ENCODE measurements around the gene LRIG1. TPM values are rescaled to one million over a fixed set of nuclear protein-coding genes. Genes with fewer than 3 reads are reported as not detected.

LRIG1 gene
- total and polyA plus RNA-seq, 2 donors = 23.4 to 29.2 TPM

DNA sequence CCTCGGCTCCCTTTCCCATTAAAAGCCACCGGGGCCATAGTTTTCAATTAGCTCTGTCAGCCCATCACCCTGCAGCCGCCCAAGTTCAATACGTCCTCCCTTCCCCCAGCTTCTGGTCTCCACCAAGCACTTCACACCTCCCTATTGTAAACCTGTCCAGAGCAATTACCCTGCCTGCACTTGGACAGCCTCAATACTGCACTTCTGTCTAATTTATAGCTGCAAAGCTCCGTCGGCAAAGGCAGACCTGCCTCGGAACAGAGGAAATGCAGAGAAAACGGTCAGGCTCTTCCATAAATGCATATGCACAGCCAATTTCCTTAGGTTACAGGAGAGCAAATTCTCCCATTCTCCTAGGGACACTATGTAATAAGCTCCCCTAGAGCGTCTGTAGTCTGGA, 21.9 kb downstream of the LRIG1 start:
- DNase-seq (ENCODE audit: extremely low spot score) = no peak
- Histone ChIP-seq H3K4me3 (ENCODE audit: low read depth, low read length) (no peak overlapping the region), H3K36me3 (ENCODE audit: insufficient read depth) (no peaks in the 10 kb centered on the region), H3K4me1 (ENCODE audit: insufficient read depth) (no peaks in the 10 kb centered on the region), H3K27ac (ENCODE audit: low read depth) (no peak overlapping the region)
- WGBS = 85% methylated on average over 9 of the region's 9 CpGs

DNA sequence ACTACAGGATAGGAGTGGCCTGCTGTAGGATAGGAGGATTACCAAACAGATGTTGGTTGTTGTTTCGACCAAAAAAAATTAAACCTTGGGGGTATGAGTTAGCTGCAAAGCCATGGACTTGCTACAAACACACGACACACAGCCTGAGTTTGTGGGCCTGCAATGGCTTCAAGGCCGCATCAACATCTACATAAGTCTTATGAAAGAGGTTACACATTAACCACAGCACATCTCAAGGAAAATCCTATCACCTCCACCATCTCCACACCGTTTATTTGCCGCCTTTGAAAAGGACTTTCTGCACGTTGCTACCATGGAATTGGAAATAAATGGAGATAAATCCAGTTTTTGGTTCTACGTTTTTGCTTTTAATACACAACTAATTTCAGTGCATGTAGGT, 23.0 kb downstream of the LRIG1 start:
- 86% methylated on average over 7 of the region's 7 CpGs for WGBS
- no peaks in the 10 kb centered on the region for H3K36me3 ChIP-seq (ENCODE audit: insufficient read depth)
- no peak for DNase-seq (ENCODE audit: extremely low spot score)
- no peak overlapping the region for H3K27ac ChIP-seq (ENCODE audit: low read depth)
- H3K4me1 ChIP-seq (ENCODE audit: insufficient read depth) = no peaks in the 10 kb centered on the region
- H3K4me3 ChIP-seq (ENCODE audit: low read depth, low read length) = no peak overlapping the region

DNA sequence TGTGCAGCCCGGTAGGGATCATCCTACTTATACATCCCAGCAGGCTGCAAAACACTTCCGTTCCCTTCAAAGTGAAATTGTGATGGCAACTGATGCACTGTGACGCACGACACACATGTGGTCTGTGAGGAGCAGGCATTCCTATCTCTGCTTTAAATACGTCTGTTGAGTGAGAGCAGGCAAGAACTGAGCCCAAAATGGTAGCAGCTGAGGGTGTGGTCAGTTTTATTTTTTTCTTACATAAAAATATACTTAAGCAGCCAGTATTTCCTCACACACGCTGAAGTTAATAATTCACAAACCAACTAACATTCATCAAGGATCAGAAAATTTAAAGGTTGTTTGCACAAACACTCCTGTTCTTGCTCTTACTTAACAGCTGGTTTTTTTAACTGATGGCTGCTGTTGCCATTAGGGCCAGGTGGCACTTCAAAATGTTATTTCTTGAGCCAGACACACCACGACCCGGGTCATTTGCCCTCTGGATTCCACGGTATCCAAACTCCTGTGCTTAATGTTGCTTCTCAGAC, 23.9 kb downstream of the LRIG1 start:
- H3K4me1 ChIP-seq (ENCODE audit: insufficient read depth) = no peaks in the 10 kb centered on the region
- no peaks in the 10 kb centered on the region for H3K36me3 ChIP-seq (ENCODE audit: insufficient read depth)
- no peak overlapping the region for H3K27ac ChIP-seq (ENCODE audit: low read depth)
- H3K4me3 ChIP-seq (ENCODE audit: low read depth, low read length) = no peak overlapping the region
- WGBS = 83% methylated on average over 9 of the region's 9 CpGs
- DNase-seq (ENCODE audit: extremely low spot score) = no peak

DNA sequence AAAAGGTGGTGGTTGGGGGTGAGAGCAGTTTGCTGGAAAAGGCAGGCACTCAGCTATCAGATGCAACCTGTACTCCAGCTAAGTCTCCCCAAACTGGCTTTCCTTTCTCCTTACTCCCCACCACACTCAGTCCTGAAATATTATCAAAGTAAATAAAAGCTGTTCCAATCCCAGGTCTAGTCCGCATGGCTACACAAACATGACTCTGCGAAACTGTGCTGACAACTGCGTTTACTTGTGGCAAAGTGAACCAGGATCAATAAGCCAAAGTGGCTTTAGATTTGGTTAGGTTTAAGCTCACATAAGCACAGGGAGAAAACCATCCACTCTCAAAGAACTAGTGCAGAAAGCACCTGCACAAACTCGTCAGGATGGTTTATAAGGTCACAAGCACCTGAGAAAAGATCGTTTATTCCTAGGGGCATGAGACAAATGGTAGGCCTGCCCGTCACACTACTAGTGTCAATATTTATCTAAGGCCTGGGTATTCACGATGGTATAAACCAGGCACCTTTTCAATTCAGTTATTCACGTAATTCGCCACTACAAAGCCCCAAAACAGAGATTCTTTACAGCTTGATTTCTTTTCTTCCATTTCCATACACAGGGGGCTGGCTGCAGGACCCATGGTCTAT, 25.3 kb downstream of the LRIG1 start:
- no peak overlapping the region for H3K27ac ChIP-seq (ENCODE audit: low read depth)

DNA sequence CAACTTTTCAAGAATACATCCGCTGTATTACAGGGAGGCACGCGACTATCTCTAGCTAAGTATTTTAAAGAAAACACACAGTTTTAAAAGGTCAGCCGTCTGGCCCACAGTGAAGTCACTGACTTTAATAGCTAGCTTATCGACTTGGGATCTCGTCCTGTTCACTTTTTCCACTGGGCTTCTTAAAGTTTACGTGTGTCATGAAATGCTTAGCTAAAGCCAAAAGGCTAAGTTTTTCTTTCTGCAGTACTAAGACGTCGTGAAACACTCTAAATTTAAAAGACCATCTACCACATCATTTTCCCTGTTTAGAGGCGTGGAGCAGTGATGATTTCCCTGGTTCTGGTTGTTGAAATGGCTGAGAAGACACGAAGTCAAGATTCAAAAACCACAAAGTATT, 27.1 kb downstream of the LRIG1 start:
- WGBS = 15% methylated on average over 11 of the region's 11 CpGs
- H3K4me3 ChIP-seq (ENCODE audit: low read depth, low read length) = no peak overlapping the region
- no peak for DNase-seq (ENCODE audit: extremely low spot score)

More for the DNA sequence above, 25.3 kb downstream of the LRIG1 start:
- Histone ChIP-seq H3K4me3 (ENCODE audit: low read depth, low read length) (no peak overlapping the region), H3K4me1 (ENCODE audit: insufficient read depth) (no peaks in the 10 kb centered on the region), H3K36me3 (ENCODE audit: insufficient read depth) (no peaks in the 10 kb centered on the region)
- WGBS = 88% methylated on average over 9 of the region's 9 CpGs
- DNase-seq (ENCODE audit: extremely low spot score) = no peak

DNA sequence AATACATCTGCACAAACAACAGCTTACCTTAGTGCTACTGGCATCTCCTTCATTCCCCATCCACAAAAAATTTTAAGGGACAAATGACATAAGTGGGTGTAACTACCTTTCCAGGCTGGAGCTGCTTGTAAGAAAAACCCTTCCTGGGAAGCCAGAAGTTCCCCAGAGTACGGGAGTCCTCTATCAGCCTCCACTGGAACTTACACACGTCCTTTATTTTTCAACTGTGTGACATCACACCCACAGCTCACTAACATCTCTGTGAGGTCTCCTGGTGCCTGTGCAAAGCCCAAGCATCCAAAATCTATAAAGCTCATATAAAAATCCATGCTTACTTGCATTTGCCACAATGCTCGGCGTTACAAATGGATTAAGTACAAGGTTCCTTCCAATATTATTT, 27.6 kb downstream of the LRIG1 start:
- no peak for DNase-seq (ENCODE audit: extremely low spot score)
- 24% methylated on average over 4 of the region's 4 CpGs for WGBS
- H3K4me1 ChIP-seq (ENCODE audit: insufficient read depth) = no peaks in the 10 kb centered on the region
- H3K36me3 ChIP-seq (ENCODE audit: insufficient read depth) = no peaks in the 10 kb centered on the region
- no peak overlapping the region for H3K27ac ChIP-seq (ENCODE audit: low read depth)
- no peak overlapping the region for H3K4me3 ChIP-seq (ENCODE audit: low read depth, low read length)

More for the DNA sequence above, 27.1 kb downstream of the LRIG1 start:
- Histone ChIP-seq H3K27ac (ENCODE audit: low read depth) (no peak overlapping the region), H3K36me3 (ENCODE audit: insufficient read depth) (no peaks in the 10 kb centered on the region), H3K4me1 (ENCODE audit: insufficient read depth) (no peaks in the 10 kb centered on the region)

DNA sequence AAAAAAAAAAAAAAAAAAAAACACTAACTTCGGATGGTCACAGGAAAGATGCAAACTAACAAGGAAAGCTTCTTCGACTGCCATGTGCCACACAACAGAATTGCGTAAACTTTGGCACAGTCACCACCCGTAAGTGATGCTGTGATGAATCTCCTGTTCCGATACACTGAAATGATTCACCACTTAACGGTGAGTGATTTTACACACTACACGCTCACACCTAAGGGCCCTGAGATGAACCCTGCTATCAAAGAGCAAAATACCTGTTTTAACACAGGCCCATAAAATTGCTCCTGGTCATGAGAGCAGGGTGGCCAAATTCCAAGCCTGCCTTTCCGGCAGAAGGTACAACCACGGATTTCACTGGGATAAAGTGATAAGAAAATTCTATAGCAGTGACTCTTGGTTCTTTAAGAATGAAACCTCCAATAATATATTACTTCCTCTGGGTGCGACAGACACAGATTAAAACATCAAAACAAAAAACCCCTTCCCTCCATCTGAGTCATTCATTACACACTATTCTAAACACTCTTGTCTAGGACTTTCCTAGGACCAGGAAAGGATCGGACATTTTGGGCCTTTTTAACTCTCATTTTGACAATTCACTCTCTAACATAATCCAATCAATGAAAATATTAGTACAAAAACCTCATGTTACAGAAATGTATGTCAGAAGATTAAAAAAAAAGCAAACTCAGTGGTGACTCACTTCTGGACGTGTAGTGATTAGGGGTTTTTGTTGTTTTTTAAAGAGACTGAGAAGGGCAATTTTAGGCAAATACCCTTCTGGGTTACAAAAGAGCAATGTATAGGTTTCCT, 28.3 kb downstream of the LRIG1 start:
- Histone ChIP-seq H3K4me1 (ENCODE audit: insufficient read depth) (no peaks in the 10 kb centered on the region), H3K36me3 (ENCODE audit: insufficient read depth) (no peaks in the 10 kb centered on the region), H3K27ac (ENCODE audit: low read depth) (no peak overlapping the region), H3K4me3 (ENCODE audit: low read depth, low read length) (no peak overlapping the region)
- no peak for DNase-seq (ENCODE audit: extremely low spot score)
- 63% methylated on average over 12 of the region's 12 CpGs for WGBS

DNA sequence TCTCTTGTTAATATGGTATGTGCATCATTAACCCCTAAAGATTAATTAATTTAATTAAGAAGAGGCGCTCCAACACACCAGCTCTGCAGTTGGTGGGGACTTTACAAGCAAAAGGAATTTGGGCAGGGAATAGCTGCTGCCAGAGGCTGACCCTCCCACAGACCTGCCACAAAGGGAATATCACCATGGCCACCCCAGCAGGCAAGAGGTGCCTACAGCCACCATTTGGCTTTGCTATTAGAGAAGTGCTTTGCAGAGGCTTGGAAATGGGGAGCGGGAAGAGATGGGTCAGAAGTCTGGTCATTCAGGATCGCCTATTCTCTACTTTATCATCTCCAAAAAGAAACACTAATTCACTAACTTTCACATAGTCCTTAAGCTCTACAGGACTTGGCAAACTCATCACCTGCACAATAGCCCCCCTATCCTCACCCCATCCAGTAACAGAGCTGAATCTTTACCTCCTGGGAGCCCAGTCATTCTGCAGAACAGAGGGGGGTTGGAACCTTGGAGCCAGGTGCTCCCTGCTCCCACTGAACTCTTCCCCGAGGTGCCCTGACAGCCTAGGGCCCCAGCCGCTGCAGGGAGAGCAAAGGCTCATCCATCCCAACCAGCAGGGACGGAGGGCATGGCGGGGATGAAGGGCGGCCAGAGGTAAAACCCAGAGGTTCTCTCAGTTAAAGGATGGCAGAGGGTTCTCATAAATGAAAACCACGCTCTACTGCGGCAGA, 29.7 kb downstream of the LRIG1 start:
- 93% methylated on average over 10 of the region's 10 CpGs for WGBS
- no peak overlapping the region for H3K27ac ChIP-seq (ENCODE audit: low read depth)
- no peak for DNase-seq (ENCODE audit: extremely low spot score)

DNA sequence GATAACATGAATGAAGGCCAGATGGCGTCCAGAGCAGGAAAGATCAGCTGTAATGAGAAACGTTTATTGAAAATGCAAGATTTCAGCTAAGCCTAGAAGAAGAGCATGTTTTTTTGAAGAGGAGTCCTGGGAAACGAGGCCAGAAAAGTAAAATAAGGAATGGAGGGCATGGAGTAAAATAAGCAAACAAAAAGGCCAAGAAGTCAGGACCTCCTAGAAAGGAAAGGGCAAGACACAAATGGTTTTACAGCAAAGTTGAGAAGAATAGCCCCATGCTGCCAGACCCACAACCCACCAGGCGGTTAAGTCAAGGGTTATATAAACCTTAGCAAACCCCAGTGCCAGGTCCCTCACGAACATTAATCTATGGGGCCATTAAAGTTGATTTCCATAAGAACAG, 30.5 kb downstream of the LRIG1 start:
- no peak overlapping the region for H3K27ac ChIP-seq (ENCODE audit: low read depth)
- H3K4me1 ChIP-seq (ENCODE audit: insufficient read depth) = no peaks in the 10 kb centered on the region
- H3K4me3 ChIP-seq (ENCODE audit: low read depth, low read length) = no peak overlapping the region
- no peak for DNase-seq (ENCODE audit: extremely low spot score)
- H3K36me3 ChIP-seq (ENCODE audit: insufficient read depth) = no peaks in the 10 kb centered on the region
- WGBS = 91% methylated on average over 5 of the region's 5 CpGs

More for the DNA sequence above, 29.7 kb downstream of the LRIG1 start:
- no peak overlapping the region for H3K4me3 ChIP-seq (ENCODE audit: low read depth, low read length)
- H3K36me3 ChIP-seq (ENCODE audit: insufficient read depth) = no peaks in the 10 kb centered on the region
- H3K4me1 ChIP-seq (ENCODE audit: insufficient read depth) = no peaks in the 10 kb centered on the region

DNA sequence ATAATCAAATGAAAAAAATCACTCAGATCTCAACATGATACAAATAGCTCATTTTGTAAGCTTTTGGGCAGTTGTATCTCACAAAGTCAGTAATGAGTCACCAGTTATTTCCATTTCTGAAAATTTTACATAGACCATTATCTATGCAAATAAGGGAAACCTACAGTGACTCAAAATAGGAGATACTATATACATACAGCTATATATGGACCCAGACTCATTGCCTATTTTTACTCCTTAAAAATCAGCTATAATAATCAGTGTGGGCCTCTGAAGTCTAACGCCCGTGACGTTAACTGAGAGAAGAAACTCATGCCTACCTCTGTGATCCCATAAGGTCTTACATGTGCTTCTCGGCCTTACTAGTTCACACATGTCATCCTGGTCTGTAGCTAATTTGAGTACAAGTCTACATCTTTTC, 31.6 kb downstream of the LRIG1 start:
- no peak overlapping the region for H3K4me3 ChIP-seq (ENCODE audit: low read depth, low read length)
- H3K4me1 ChIP-seq (ENCODE audit: insufficient read depth) = no peaks in the 10 kb centered on the region
- no peaks in the 10 kb centered on the region for H3K36me3 ChIP-seq (ENCODE audit: insufficient read depth)
- DNase-seq (ENCODE audit: extremely low spot score) = no peak
- H3K27ac ChIP-seq (ENCODE audit: low read depth) = no peak overlapping the region
- WGBS = 93% methylated on average over 4 of the region's 4 CpGs

DNA sequence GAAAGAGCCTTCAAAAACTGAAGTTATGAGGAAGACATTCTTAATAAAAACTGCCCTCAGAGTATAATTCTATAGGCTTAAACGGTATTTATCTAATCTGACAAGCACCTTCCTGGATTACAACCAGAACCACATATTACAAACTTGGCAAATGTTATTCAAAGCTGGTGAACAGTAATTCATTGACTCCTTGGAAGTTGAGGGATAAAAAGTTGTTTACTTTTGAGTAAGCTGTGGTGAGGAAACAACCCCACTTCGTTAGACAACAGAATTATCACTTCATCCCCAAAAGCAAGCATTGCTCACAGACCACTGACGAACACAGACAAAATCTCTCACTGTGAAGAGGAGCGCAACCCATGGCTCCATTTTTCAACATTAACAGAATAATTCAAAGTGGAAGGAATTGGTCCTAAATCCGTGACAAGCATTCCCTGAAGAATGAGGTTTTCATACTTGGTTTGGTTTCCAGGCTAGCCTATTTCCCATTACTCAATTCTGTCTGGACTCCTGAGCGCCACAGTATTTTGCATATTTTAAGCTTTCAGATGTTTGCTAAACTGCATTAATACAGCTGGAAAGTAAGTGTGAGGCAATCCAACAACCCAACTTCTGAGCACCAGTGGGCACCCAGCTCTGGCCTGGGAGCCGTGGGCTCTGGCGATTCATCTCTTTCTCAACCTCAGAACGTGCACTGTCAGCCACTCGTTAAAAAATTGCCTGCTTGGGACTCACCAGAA, 32.7 kb downstream of the LRIG1 start:
- Histone ChIP-seq H3K4me3 (ENCODE audit: low read depth, low read length) (no peak overlapping the region), H3K27ac (ENCODE audit: low read depth) (no peak overlapping the region), H3K4me1 (ENCODE audit: insufficient read depth) (no peaks in the 10 kb centered on the region), H3K36me3 (ENCODE audit: insufficient read depth) (no peaks in the 10 kb centered on the region)
- no peak for DNase-seq (ENCODE audit: extremely low spot score)
- WGBS = 65% methylated on average over 10 of the region's 10 CpGs

DNA sequence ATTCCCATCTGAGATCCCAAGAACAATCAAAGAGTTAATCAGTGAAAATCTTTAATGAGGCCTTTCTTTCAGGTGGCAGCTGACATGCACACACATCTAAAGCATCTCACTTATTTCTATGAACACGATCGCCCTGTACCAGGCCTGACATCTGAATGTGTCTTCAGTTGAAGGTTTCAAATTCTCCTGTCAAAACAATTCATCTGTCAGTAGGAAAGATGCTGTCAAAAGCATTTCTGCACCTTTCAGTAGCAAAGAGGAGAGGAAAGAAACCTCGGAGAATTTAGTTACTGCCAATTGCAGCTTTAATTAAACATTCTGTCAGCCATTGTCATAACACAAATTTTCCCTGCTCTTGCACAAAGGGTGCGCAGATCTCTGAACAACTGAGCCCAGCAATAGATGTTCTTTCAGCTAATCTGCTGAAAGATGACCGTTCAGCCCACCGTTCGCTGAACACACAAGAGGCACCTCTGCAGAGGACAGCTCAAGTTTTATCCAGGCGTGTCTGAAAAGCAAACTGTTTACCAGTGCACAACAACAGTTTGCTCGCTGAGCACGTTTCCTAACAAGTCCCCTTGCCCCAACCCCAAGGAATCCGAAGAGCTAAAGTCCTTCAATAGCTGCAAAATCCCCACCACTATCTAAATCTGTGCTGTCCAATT, 34.1 kb downstream of the LRIG1 start:
- no peak overlapping the region for H3K27ac ChIP-seq (ENCODE audit: low read depth)
- H3K36me3 ChIP-seq (ENCODE audit: insufficient read depth) = no peaks in the 10 kb centered on the region
- DNase-seq (ENCODE audit: extremely low spot score) = no peak
- WGBS = 90% methylated on average over 11 of the region's 11 CpGs
- H3K4me3 ChIP-seq (ENCODE audit: low read depth, low read length) = no peak overlapping the region
- no peaks in the 10 kb centered on the region for H3K4me1 ChIP-seq (ENCODE audit: insufficient read depth)

DNA sequence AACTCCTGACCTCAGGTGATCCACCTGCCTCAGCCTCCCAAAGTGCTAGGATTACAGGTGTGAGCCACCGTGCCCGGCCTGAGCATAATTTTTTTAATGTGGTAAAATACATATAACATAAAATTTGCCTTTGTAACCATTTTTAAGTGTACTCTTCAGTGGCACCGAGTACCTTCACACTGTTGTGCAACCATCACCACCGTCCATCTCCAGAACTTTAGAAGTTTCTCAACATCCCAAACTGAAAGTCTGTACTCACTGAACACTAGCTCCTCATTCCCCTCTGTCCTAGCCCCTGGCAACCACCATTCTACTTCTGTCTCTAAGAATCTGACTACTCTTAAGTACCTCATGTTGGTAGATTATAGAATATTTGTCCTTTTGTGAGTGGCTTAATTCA, 35.2 kb downstream of the LRIG1 start:
- DNase-seq (ENCODE audit: extremely low spot score) = no peak
- Histone ChIP-seq H3K4me1 (ENCODE audit: insufficient read depth) (no peaks in the 10 kb centered on the region), H3K27ac (ENCODE audit: low read depth) (no peak overlapping the region), H3K36me3 (ENCODE audit: insufficient read depth) (no peaks in the 10 kb centered on the region), H3K4me3 (ENCODE audit: low read depth, low read length) (no peak overlapping the region)
- 97% methylated on average over 4 of the region's 4 CpGs for WGBS
